NCI-H1105 treated with DMSO at 0.1 percent for 48 hours (cell line): ENCODE results near the gene CDR2L.
"Not testable (repeated sequence)": the region's sequence is repeated elsewhere in the genome, so short reads cannot be mapped to it uniquely, and the experiment has no call there.

Experiments used
- DNase-seq: peaks from one replicate; lab custom pipeline; 2025; lab: John Stamatoyannopoulos, UW

The CDR2L gene

GRCh38 chr17:74959826-74960515 lies 27.5 kb upstream of the CDR2L start:
- DNase-seq, result no peak

- DNase-seq, result no peak
These were observed 26.7 kb upstream of the CDR2L start for GRCh38 chr17:74960570-74961342.

DNA sequence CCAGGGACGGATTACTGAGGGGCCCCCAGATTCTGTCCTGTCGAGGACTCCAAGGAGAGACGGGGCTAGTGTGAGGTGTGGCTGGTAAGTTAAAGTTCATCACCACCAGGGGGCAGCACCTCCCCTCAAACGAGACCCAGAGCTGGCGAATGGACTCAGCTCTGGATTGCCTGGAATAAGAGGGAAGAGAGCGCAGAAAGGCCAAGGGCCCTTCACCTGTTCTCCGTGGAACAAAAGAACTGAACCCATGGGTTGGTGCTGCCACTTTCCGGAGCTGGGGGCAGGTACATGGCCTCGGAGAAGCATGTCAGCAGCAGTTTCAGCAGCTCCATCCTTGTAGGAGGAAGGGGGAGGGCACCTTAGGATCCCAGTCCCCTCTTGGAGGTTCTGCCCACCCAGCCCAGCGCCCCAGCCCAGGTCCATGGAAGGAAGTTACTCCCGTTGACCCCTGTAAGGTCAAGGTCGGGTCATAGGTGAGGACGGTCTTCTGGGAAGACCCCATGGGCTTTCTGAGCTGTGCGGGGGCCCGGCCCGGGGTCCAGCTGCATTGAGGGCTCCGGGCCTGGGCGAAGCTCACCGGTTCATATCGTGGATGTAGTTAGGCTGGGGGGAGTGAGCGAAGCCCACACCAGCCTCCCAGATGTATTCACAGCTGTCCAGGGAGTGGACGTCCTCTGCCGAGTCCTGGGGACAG lies 25.6 kb upstream of the CDR2L start:
- DNase-seq, result peak; percentile 66

GRCh38 chr17:74962622-74963394 lies 24.6 kb upstream of the CDR2L start:
- DNase-seq, result no peak

DNA sequence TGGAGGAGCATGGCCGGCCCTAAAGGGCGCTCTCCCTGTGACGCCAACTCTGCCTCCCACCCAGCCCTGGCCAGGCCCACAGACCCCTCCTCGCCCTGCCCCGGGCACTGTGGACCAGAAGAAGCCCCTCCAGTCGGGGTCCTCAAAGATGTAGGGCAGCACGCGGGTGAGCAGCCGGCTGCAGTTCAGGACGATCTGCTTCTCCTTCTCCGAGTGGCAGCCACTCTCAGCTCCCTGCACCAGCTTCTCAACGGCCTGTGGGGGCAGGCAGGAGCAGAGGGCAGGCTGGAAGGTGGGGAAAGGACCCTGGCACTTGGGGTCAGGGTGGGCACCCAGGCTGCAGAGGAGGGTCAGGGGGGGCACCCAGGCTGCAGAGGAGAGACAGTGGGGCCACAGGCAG lies 23.8 kb upstream of the CDR2L start:
- DNase-seq, result no peak

- DNase-seq, result no peak
These were observed 23.1 kb upstream of the CDR2L start for GRCh38 chr17:74964246-74964761.

DNA sequence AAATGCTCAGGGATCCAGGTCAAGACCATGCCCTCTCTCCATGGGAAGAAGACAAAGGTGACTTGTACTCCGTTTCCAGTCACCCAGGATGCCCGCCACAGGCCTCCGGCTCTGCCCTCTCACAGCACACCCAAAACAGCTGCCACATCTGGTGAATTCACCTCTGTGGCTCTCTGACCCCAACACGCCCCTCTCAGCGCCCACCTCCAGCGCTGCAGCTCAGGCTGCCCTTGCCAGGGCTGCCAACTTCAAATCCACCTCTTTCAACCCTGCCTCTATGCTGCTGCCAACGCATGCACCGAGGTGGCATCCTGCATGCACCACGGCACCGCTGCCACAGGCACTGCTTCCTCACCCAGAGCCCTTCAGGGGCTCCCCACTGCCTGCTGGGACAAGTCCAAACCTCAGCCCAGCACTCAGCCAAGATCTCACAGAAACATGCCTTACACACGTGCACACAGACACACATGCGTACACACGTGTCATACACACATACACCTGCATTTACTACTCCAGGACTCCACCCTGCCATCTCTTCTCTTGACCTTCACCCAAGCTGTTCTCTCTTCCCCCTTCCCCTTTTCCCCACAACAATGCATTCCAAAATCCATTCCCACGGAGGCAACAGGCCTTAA lies 22.3 kb upstream of the CDR2L start:
- DNase-seq, result no peak

DNA sequence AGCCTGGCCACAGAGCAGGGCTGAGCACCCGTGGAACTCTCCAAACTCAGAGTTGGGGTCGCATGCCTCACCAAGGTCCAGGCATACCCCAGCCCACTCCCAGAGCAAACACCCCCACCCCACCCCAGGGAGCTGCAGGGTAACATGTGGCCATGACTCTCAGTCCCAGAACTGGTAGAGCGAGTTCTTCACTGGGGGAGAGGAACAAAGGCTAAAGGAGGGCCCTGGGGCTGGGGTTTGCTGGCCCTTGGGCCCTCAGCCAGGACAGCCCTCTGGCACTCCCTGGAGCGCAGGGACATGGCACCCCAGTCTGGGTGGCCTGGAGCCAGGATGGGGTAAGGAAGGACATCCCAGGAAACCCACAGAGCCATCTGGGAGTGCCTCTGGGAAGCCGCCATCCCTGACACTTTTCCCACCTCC lies 19.1 kb upstream of the CDR2L start:
- DNase-seq, result no peak

GRCh38 chr17:74969501-74969900 lies 17.9 kb upstream of the CDR2L start:
- DNase-seq, result not testable (repeated sequence)

DNA sequence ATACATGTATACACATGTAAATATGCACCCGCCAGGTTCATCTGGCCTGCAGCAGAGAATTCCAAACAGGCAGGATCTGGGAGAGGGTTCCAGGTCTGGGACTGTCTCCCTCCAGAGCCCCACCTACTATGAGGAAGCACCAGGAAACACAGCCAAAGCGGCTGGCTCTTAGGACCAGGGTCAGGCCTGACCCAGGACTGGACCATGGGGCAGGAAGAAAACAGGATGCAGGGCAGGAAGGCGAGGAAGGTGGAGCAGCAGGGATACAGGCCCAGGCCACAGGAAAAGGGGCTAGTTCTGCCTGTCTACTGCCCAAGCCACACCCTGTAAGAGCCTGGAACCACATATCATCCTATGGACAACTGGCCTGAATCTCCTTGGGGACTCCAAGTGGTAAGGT lies 17.0 kb upstream of the CDR2L start:
- DNase-seq, result no peak

DNA sequence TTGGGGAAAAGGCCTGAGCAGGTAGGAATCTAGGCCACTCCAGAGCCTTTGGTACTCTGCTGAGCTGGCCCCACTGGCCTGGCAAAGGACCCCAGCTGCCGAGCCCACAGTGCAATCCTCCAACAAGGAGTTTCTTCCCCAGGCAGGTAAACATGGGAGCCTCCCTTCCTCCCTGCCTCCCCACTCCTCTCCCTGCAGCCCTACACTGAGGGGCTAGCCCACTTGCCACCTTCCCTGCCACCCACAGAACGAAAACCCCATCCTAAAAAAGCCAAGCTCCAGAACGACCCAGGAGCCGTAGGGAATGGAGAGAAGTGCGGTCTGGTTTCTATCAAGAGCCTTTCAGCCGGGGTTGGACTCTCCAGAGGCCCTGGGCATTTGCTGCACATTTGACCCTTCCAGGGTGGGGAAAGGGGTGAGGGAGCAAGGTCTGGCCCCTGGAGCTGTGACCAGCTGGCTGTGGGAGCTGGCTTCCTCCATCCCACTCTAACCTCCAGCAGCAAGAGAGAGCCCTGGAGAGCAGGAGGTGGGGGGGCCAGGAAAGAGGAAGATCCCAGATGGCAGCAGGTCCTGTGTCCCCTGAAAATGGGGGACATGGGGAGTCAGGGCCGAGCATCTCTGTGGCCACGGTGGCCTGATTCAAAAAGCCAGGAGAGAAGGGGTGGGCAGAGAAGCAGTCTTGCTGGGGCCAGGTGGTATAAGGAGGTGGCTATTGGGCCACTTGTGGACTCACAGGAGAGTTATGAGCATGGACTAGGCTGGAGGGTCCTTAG lies 16.2 kb upstream of the CDR2L start:
- DNase-seq, result no peak

DNA sequence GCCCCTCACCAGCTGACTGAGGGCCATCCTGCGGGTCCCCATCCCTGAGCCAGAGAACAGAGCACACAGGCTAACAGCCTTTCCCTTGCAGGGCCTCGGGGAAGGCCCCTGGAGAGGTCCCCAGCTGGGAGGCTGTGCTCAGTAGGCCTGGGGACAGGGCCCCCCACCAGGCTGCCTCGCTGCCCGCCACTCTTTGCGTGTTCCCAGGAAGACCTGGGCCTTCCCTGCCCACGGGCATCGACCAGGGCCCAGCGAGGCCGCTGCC lies 15.7 kb upstream of the CDR2L start:
- DNase-seq, result no peak

DNA sequence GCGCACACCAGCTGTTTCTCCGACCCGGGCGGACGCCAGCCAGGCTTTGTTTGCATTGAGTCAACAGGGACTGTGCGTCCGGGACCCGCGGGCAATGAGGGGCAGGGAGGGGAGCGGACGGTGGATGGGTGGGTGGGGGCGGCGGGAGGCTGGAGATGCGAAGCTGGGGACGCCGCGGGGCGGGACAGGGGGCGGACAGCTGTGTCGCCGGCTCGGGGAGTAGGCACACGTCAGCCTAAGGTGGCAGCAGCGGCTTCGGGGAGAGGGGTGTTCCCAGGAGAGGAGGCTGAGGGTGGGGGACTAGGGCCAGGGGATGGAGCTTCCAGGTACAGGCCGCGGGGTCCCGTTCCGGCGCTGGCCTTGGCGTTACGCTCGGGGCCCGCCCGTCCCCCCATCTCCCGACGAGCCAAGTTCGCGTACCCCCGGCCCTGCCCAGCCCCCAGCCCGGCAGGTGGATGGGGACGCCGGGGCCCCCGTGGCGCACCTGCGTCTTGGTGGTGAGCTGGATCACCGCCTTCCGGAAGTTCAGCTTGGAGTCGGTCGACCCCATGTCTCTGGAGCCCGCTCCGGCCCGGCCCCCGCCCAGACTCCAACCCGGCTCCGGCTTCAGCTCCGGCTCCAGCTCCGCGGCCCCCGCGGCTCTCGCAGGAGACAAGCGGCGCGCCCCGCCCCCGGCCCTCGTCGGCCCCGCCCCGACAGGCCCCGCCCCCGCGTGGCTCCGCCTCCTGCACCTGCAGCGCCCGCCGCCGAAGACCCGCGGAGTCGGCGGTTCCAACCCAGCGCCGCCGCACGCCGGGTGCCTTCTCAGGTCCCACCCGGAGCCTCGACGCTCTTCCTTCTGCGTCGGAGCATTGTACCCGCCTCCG lies 15.1 kb upstream of the CDR2L start, which contains the start of gene HID1:
HID1 (minus strand) TSS at position 653 of the 866 bp plus-strand sequence; CDS start at position 550, 103 bp downstream.
- peak; percentile 55 for DNase-seq

DNA sequence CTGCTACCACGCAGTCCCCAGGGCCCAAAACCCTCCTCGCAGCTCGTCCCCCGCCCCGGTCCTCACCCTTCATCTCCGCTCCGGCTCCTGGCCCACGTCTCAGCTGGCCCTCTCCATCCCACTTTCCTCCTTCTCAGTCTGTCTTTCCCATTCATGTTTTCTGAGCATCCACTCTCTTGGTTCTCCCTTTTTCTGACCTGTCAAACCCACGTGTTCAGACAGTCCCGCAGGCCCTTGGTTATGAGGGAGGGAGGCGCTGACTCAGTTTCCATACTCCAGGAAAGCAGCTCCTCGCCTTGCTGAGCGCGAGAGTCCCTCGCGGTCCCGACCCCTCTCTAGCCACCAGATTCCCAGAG lies 14.5 kb upstream of the CDR2L start:
- DNase-seq, result no peak

DNA sequence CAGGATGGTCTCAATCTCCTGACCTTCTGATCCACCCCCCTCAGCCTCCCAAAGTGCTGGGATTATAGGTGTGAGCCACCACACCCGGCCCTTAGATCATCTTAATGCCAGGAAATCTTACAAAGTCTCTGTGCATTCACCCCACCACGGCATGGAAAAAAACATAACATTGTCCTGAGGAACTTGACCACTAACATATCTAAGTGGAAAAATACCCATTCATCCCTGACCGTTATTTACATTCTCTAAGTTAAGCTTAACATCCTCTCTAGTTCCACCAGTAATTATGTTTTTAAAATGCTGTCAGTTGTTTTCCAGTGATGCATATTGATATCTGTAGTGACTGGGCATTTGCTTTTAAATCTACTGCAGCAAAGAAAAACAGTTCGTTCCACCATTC lies 11.5 kb upstream of the CDR2L start:
- DNase-seq, result no peak

DNA sequence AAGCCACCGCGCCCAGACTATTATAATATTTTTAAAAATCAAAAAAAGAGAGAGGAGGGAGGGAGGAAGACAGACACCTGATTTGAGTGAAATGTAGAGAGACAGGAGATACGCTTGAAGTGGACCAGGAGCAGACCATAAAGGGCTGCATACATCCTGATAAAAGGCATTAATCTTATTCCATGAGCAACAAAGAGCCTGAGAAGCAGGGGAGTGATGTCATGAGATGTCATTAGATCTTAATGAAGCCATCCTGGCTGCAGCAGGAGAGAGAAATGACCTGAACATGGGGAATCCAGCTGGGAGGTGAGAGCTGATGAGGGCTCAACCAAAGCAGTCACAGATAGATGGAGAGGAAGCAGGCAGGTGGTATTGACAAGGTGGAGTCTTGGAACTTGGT lies 9.6 kb upstream of the CDR2L start:
- DNase-seq, result no peak

- DNase-seq, result no peak
These were observed 9.2 kb upstream of the CDR2L start for GRCh38 chr17:74978240-74978639.

- DNase-seq, result no peak
These were observed 7.9 kb upstream of the CDR2L start for GRCh38 chr17:74979408-74980146.

GRCh38 chr17:74981318-74981978 lies 6.0 kb upstream of the CDR2L start:
- no peak for DNase-seq
